HG03060 (cell line): ENCODE data around the gene AMER2.

ENCODE experiments used
- ATAC-seq: cut with Tn5 transposase; IDR thresholded peaks from one replicate; pipeline ENCODE4 v1.9.1; 2021; ENCODE audit warnings: low read depth, moderate number of reproducible peaks; ENCODE audit not compliant: unreplicated experiment

Gene AMER2

GRCh38 chr13:25187596-25187995, 15.5 kb upstream of the AMER2 start:
- ATAC-seq: no peak

GRCh38 chr13:25186187-25186586, 14.1 kb upstream of the AMER2 start:
- ATAC-seq: no peak

- no peak for ATAC-seq
Measured at GRCh38 chr13:25181597-25181996, 9.5 kb upstream of the AMER2 start.

GRCh38 chr13:25180775-25181537, 8.9 kb upstream of the AMER2 start:
- peak; percentile 48 for ATAC-seq

GRCh38 chr13:25179832-25180774, 8.0 kb upstream of the AMER2 start:
- ATAC-seq: no peak

GRCh38 chr13:25179011-25179410, 6.9 kb upstream of the AMER2 start:
- no peak for ATAC-seq

GRCh38 chr13:25178070-25178469, 6.0 kb upstream of the AMER2 start:
- no peak for ATAC-seq

GRCh38 chr13:25177636-25178035, 5.5 kb upstream of the AMER2 start:
- ATAC-seq: no peak

GRCh38 chr13:25177012-25177411, 4.9 kb upstream of the AMER2 start:
- no peak for ATAC-seq

GRCh38 chr13:25175431-25175830, 3.3 kb upstream of the AMER2 start:
- ATAC-seq: no peak

- ATAC-seq: no peak
Measured at GRCh38 chr13:25175026-25175425, 2.9 kb upstream of the AMER2 start.

- no peak for ATAC-seq
Measured at GRCh38 chr13:25174304-25174703, 2.2 kb upstream of the AMER2 start.

- ATAC-seq: no peak
Measured at GRCh38 chr13:25172303-25172630, 179 bp upstream of the AMER2 start.

- no peak for ATAC-seq
Measured at GRCh38 chr13:25171170-25171516, 945 bp downstream of the AMER2 start.

- ATAC-seq: no peak
Measured at GRCh38 chr13:25170554-25171111, 1.5 kb downstream of the AMER2 start.

GRCh38 chr13:25169951-25170553, 2.0 kb downstream of the AMER2 start:
- ATAC-seq: no peak

- ATAC-seq: no peak
Measured at GRCh38 chr13:25169356-25169755, 2.7 kb downstream of the AMER2 start.

- ATAC-seq: no peak
Measured at GRCh38 chr13:25168790-25169189, 3.3 kb downstream of the AMER2 start.

- no peak for ATAC-seq
Measured at GRCh38 chr13:25167382-25168174, 4.5 kb downstream of the AMER2 start.

GRCh38 chr13:25166306-25166705, 5.8 kb downstream of the AMER2 start:
- no peak for ATAC-seq
